Kidney tubule cell (primary cell): ENCODE results near the gene HSPA4L.

ENCODE experiments used
- DNase-seq: peaks from one replicate; pipeline ENCODE4 v3.0.0-alpha.2; 2018; ENCODE audit warnings: low spot score

HSPA4L gene

DNA sequence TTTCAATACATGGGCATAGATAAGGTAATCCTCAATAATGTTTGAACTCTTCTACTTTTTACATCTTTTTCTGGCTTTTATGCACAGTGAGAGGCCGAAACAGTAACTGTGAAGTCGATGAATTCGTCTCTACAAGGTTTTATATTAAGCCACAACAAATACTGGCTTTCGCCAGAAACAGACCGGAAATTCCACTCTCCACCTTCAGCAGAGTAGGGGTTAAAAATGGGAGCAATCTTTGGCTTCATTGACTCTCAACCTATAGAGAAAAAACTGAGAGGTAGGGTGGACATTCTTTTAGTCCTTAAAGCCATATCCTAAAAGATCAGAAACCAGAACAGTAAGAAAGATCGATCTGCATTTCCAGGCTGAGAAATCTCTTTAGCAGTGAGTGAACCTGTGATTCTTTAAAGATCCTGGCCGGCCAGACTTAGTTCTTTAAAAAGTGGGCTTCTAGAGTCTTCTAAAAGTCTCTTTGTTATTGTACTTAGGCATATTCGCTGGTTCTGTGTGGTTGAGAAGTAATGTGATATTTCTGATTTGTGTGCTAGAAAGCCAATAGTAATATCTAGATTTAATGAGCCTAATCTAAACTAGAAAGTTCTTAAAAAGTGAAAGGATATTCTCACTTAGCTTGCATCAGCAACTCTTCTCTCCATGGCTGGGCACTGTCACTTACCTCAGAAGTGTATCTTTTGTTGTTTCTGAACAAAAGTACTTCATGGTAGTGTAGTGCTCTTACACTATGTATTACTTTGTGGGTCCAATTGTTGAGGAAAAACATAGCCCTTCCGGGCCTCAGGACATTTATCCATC is 2.0 kb downstream of the HSPA4L start:
- peak; percentile 42 for DNase-seq

DNA sequence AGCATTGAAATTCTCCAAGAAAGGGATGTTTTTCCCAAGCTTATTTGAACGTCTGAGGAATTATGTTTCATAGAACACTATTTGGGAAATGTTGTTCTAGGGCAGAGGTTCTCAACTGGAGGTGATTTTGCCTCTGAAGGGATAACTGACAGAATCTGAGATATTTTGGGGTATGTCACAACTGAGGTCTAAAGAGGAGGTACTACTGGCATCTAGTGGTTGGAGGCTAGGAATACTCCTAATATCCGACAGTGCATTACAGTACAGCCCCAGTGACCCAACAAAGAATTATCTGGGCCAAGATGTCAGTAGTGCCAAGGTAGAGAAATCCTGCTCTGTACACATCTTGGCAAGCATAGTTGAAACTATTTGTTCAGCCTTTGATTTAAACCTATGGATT is 6.4 kb downstream of the HSPA4L start:
- DNase-seq: peak; percentile 6

DNA sequence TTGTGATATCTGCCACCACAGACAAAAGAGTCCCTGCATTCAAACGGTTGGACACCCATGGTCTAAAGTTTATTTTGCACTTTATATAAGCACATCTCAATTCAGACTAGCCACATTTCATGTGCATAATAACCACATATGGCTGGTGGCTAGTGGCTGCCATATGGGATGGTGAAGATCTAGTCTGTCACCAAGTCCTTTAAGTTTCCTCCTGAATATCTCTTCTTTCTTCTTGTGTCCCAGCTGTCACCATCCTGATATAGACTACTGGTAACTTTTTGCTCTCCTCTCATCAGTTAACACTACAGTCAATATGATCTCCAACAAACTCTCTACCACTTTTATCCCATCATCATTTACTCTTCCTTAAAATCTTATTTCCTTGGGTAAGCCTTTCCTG is 9.3 kb downstream of the HSPA4L start:
- DNase-seq: no peak

DNA sequence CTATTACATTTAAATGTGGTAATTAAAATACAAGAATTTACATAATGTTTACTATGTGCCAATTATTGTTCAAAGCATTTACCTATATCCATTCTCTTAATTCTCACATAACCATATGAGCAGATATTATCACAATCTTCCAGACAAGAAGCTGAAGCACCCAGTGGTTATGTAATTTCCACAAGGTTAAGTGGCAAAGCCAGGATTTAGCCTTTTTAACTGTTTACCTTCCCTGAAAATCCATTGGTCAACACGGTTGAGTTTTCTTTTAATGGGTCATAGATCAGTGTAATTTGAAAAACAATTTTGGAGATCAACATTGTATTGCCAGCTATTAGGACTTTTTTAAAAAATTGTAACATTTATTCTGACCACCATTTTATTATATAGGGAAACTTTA is 11.4 kb downstream of the HSPA4L start:
- no peak for DNase-seq

DNA sequence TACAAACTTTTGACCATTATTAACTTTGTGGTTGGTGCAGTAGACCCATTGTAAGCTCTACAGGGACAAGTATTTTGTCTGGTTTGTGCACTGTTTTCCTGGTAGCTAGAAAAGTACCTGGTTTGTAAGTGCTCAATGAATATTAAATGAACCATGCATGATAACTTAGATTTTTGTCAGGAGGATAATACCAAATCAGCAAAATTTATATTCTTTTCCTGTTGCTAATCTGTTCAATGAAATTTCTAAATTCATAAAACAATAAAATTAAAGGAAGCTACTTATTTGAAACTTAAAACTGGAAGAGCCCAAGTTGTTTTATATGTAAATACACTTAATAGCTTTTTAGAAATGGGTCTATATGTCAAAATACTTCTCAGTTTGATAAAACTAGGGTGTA is 17.6 kb downstream of the HSPA4L start:
- no peak for DNase-seq

DNA sequence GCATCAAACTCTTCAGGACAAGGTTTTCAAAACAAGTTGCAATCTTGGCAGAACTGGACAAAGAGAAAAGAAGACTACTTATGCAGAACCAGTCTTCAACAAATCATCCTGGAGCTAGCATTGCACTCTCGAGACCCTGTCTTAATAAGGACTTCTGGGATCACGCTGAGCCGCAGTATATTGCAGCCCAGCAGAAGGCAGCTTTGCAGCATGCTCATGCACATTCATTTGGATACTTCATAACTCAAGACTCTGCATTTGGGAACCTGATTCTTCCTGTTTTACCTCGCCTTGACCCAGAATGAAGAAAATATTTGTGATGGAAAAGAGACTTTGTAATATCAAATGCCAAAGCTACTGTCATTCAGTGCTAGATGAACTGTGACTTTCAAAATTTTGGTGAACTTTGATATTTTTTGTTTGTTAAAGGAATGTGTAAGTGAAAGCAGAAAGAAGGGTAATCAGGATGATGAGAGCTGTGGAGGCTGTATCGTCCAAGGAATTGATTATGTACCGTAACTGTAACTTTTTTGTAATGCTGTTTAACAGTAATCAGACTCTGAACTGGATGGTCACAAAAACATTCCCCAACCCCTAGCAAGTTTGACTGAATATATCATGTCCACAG is 27.2 kb downstream of the HSPA4L start:
- no peak for DNase-seq

DNA sequence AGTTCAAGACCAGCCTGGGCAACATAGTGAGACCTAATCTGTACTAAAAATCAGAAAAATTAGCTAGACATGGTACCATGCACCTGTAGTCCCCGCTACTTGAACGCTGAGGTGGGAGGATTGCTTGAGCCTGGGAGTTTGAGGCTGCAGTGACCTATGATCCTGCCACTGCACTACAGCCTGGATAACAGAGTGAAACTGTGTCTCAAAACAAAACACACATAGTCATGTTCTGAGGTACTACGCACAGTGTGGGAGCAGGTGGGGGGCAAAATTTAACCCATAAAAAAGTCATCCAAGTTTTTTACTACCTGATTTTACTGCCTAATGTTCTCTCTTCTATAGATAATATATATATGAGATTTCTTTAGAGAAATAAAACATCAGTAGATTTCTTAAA is 28.4 kb downstream of the HSPA4L start:
- DNase-seq: no peak

DNA sequence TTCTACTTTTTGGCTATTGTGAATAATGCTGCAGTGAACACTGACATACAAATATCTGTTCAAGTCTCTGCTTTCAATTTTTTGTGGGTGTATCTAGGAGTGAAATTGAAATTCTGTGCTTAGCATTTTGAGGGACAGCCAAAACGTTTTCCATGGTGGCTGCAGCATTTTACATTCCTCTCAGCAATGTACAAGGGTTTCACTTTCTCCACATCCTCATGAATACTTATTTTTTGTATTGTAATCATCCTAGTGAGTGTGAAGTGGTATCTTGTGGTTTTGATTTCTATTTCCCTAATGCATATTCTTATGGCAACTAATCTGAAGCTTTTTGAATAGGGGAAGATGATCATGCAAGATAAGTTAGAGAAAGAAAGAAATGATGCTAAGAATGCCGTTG is 40.3 kb downstream of the HSPA4L start:
- no peak for DNase-seq

DNA sequence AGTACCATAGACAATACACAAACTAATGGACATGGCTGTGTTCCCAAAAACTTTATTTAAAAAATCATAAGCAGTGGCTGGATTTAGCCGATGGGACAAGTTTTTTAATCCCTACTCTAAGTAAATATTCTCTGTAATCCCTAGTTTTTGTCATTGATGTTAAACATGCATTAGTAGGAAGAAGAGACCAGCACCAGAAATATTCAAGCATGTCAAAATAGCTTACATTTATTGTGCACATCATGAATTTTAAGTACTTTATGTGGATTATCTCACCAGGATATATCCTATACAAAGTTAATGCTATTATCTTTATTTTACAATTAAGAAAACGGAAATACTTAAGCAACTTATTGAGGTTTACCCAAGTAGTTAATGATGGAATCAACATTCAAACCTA is 46.0 kb downstream of the HSPA4L start:
- no peak for DNase-seq

DNA sequence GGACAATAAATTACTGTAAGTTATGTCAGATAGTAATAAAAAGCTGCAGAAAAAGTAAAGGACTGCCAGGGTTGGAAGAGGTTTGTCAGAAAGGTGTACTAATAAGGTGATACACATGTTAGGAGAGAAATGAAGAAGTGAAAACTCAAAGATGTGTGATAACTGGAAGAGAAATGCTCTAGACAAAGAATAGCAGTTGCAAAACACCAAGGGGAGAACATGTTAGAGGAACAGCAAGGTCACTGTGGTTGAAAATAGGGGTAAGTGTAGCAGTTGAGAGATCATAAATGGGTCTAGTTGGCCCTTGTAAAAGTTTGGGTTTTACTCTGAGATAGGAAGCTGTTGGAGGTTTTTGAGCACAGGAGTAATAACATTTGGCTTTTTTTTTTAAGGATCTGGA is 46.9 kb downstream of the HSPA4L start:
- no peak for DNase-seq

DNA sequence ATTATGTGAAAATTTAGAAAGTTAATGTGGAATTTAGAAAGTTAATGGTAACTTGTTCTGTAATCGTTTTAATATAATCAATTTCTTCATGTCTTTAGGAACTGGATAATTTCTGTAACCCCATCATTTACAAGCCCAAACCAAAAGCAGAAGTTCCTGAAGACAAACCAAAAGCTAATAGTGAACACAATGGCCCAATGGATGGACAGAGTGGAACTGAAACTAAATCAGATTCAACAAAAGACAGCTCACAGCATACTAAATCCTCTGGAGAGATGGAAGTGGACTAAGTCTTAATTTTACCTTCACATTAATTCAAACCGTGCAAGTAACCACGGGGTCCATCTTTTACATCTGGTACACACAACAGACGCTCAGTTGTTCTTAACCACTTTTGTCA is 50.5 kb downstream of the HSPA4L start:
- DNase-seq: no peak

DNA sequence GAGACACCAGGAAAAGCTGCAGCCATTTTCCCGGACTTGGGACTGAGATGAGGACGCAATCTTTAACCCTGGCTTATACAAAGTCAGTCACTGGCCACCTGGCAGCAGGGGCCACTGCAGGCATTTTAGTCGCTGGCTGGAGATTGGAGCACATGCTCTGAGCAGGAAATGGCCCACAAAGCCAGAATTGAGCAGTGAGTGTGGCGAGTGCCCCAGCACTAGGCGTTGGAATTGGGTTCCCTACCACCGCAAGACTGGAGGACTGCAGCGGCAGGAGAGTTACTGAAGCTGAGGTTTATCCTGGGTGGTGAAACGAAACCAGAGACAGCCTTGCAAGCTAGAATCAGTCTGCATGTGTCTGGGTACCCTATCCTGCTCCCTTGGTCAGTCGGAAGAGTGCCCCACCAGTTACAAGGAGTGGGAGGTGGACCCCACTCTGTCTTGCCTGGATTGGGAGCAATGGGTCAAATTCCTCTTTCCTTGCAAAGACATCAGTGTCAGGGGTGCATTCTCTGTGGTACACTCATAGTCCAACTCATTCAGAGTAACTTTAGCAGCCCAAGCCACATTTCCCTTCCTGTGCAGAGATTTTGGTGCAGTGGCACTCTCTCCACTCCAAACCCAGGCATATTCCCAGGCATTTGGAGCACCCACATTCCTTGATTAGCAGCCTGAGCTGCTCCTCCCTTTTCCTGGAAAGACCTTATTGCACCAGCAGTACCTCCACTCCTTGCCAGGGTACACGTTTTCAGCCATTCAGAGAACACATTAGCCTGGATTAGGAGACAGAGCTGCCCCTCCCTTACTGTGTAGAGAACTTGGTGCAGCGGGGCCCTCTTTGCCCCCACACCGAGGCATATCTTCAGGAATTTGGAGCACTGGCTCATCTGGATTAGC is 61.8 kb downstream of the HSPA4L start:
- no peak for DNase-seq

DNA sequence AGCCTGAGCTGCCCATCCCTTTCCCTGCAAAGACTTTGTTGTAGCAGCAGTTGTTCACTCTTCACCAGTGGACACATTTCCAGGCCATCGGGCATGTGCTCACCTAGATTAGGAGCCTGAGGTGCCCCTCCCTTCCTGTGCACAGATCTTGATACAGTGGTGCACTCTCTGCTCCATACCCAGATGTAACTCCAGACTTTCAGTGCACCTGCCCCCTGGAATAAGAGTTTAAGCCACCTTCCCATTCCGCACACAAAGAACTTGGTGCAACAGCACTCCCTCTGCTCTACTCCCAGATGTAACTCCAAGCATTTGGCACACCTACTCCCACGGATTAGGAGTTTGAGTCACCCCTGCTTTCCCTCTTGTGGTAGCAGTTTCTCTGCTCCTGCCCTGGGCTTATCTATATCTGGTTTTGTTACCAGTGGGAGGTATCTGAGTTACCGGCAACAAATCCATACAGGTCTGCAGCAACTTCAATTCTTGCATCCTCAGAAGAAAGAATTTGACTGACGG is 62.5 kb downstream of the HSPA4L start:
- no peak for DNase-seq

DNA sequence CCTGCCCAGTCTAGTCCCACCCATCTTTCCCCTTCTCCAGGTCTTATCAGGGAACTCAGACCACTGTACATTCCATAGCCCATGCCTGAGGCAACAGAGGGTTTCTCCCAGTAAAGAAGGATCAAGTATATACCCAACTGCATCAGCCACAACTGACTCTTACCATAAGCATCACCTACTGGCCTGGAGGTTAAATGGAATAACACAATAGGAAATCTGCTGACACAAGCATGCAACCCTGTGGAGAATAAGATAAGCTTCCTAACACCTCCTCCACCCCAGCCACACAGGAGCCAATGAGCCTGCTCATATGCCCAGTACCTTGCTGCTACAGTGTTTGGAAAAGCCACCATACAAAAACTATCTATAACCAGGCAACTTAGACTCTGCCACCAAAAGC is 63.9 kb downstream of the HSPA4L start:
- DNase-seq: no peak

DNA sequence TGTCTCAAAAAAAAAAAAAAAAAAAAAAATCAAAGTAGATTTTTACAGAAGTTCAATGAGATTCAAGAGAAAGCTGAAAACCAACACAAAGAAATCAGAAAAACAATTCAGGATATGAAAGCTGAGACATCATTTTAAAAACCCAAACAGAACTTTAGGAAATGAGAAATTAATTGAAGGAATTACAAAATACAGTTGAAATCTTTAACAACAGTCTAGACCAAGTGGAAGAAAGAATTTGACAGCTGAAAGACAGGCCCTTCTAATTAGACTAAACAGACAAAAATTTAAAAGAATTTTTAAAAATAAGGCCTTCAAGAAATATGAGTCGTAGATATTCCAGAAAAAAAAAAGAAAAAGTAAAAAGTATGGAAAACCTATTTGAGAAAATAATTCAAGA is 64.6 kb downstream of the HSPA4L start:
- DNase-seq: no peak

DNA sequence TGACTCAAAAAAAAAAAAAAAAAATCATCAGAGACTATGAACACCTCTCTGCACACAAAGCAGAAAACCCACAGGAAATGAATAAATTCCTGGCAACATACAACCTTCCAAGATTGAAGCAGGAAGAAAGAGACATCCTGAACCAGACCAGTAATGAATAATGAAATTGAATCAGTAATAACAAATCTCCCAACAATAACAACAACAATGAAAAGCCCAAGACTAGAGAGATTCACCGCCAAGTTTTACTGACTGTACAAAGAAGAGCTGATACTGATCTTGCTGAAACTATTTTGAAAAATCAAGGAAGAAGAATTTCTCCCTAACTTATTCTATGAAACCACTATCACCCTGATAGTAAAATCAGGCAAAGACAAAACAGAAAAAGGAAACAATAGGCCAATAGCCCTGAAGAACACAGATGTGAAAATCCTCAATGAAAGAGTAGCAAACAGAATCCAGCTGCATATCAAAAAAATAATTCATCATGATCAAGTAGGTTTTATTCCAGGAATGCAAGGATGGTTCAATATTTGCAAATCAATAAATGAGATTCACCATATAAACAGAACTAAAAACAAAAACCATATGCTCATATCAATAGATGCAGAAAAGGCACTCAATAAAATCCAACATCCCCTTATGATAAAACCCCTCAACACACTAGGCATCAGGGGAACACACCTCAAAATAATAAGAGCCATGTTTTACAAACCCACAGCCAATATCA is 67.5 kb downstream of the HSPA4L start:
- no peak for DNase-seq

DNA sequence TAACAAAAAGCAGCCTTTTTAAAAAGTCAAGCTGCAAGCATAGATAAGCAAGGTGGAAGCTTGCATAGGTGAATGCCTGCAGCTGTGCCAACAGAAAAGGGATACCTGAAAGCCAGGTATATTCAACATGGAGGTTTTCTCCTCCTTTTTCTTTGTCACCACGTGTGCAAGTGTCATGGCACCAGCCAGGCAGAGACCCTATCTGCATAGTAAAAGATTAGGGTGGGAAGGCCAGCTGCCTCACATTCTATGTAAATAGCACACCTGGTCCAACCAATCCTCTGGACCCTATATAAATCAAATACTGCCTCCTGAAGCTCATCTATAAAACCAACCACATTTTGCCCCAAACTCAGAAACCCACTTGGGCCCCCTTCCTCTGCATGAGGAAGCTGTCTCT is 70.5 kb downstream of the HSPA4L start:
- no peak for DNase-seq

DNA sequence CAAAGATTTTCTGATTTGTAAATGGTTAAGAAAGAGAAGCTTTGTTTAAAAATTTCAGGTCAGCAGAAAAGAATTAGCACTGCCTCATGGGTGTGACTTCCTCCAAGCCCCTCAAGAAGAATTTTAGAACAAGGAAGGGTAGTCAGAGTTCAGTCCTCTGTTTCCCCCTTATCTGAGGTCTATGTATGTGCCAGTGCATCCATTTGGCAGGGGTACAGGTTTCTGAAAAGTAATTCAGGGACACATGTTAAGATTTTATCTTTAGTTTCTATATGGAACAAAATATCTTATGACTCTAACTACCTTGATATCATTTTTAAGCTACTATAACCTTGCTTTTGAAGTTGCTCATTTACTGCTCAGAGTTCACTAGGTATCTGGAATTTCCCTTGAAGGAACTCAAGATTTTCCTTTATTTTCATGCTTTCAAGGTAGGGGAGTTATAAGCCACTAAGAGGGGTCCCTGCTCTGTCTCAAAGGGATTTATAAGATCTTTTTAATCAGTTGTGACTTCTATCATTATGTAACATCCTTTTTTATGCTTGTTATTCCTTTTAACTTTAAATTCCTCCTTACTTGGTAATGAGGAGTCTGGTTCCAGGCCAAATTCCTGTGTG is 74.2 kb downstream of the HSPA4L start:
- no peak for DNase-seq

DNA sequence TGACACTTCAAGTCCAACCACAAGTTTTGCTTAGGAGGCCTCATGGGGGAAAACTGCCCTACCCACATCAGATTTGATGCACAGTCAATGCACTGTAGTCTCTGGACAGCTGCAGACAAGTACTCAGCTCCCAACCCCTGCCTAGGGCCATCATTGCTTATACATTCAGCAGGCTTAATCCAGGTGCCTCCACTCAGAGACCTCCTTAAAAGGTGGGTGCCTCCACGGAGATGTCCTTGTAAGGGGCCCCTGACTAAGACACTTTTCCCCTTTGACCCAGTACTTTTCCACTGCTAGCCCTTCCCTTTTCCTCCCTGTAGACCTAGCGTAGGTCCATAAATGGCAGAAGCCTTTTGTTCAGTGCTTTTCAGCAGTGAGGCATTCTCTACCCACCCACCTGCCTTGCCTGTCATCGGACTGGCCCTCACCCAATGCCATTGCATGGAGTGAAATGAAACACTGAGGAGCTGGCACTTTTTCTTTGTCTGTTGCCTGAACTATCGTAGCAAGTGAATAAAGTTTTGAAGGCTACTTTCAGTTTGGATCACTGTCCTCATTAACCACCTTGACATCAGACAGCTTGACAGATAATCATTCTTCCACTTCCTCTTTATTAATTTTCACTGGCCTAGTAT is 74.8 kb downstream of the HSPA4L start:
- DNase-seq: peak; percentile 81

DNA sequence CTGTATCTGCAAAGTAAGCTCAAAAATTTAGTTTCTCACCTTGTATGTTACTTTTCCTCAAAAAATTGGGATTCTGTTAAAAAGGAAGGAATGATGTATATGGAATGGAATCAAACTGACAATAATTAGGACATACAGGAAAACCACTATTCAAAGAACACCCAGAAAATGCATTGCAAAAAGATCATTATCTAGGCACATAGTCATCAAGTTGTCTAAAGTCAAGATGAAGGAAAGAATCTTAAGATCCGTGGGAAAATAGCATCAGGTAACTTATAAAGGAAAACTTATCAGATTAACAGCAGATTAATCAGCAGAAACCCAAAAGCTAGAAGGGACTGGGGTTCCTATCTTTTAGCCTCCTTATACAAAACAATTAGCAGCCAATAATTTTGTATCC is 75.5 kb downstream of the HSPA4L start:
- no peak for DNase-seq

DNA sequence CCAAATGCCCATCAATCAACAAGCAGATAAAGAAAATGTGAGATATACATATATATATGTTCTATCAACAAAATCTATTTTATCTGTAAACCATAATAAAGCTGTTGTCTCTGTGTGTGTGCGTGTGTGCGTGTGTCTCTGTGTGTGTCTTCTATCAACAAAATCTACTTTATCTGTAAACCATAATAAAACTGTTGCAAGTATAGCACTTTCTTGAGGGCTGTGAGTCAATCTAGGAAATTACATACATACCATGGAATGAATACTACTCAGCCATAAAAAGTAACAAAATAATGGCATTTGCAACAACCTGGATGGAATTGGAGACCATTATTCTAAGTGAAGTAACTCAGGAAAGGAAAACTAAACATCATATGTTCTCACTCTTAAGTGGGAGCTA is 86.1 kb downstream of the HSPA4L start:
- no peak for DNase-seq
